Naive thymus-derived CD8-positive, alpha-beta T cell (primary cell): Measurements from ENCODE around the gene TUBGCP6. TPM values are rescaled to one million over a fixed set of nuclear protein-coding genes. Genes with fewer than 3 reads are reported as not detected.

ENCODE experiments used
- ATAC-seq, 2 donors: fragments of 150-1000 bp; cut with Tn5 transposase in 1 of 2; sonication (Bioruptor Pico), chemical (Tn5 transposase) in 1 of 2; 1 replicate in 1 of 2; 2 replicates in 1 of 2; pipeline ENCODE4 v1.10.0; 2021; ENCODE audit warnings: mild to moderate bottlenecking in 2 of 2, moderate library complexity in 2 of 2
- POLR2A ChIA-PET: fragments of 350-600 bp; sonication (Branson Sonifier 250); formaldehyde crosslinking; loops from one replicate; lab custom pipeline; 2021; ENCODE audit warnings: antibody characterized with exemption; lab: Charles Lee
- DNase-seq, 10 donors: peaks; one replicate each; pipeline versions ENCODE4 v3.0.0 to v3.0.0-alpha.2; 2020 to 2022
- H3K27ac Mint-ChIP-seq, 10 donors: one replicate each; pipeline ENCODE4 v1.8.0; 2020 to 2022; ENCODE audit warnings: mild to moderate bottlenecking in 10 of 10, mixed read lengths in 10 of 10, moderate library complexity in 4 of 10, inconsistent platforms in 1 of 10
- H3K27me3 Mint-ChIP-seq, 5 donors: one replicate each; pipeline ENCODE4 v1.8.0; 2021 to 2022; ENCODE audit warnings: mixed read lengths in 5 of 5
- H3K36me3 Mint-ChIP-seq, 3 donors: one replicate each; pipeline ENCODE4 v1.8.0; 2020 to 2022; ENCODE audit warnings: mixed read lengths in 3 of 3, mild to moderate bottlenecking in 2 of 3, inconsistent platforms in 1 of 3
- H3K4me1 Mint-ChIP-seq, 4 donors: one replicate each; pipeline ENCODE4 v1.8.0; 2021 to 2022; ENCODE audit warnings: mixed read lengths in 4 of 4
- H3K4me3 Mint-ChIP-seq, 10 donors: one replicate each; pipeline ENCODE4 v1.8.0; 2020 to 2022; ENCODE audit warnings: mild to moderate bottlenecking in 10 of 10, mixed read lengths in 10 of 10, moderate library complexity in 6 of 10, inconsistent platforms in 1 of 10
- H3K9me3 Mint-ChIP-seq, 9 donors: one replicate each; pipeline ENCODE4 v1.8.0; 2020 to 2022; ENCODE audit warnings: mixed read lengths in 9 of 9, mild to moderate bottlenecking in 3 of 9, inconsistent platforms in 1 of 9, moderate library complexity in 1 of 9
- polyA plus RNA-seq, 3 donors: library from polyadenylated mRNA; unstranded; fragments of 300-500 nt; fragmentation: Illumina TruSeq; gene quantifications; one replicate each; pipeline ENCODE4 v1.2.3, GENCODE V29; 2021
- total RNA-seq, 8 experiments: library from RNA in 2 of 8; stranded (reverse) in 2 of 8; gene quantifications; one replicate each; pipeline ENCODE4 v1.2.3 and lab custom pipeline; 2021 to 2026

Gene TUBGCP6
- total and polyA plus RNA-seq, 5 experiments from 2014 or later, result 9.3 to 156 (median 25.2) TPM

DNA sequence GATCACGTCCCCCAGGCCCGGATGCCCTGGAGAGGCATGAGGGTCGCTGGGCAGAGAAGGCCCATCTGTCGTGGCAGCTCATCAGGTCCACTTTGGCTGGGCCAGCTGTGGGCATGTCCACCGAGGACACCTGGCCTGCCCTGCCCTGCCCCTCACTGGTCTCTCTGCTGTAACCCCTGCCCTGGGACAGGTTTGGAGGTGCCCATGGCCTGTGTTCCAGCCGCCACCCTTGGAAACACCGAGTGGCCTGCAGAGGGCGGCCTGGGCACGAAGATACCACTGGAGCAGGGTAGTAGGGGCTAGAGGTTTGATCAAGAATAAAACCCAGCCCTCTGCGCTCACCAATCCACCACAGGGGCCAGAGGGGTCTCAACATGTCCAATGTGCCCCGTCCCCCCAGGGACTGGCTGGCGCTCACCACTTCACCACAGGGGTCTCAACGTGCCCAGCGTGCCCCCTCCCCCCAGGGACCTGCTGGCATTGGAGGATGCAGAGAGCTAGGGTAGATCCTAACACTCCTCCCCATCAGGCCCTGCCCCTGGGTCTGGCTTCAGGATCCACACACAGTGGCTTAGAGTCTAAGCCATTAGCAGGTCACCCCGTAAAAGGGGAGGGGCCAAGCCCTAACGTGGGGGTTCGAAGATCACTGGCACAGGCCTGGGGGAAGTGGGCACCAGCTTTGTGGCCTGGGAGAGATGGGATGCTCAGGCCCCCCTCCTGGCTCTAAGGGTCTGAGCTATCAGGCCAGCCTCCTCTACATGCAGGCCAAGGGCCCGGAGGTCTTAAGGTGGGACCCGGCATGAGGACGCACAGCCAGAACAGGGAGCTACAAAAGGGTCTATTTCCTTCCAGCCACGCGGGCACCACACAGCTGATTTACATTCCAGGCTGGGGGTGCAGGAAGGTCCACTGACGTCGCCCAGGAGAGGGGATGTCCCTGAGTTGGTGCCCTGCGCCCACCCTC is 7.5 kb upstream of the TUBGCP6 start:
- H3K4me1 Mint-ChIP-seq, result peaks cover 0 to 20% (median 6%) of the 10 kb centered on the region in 4 donors
- DNase-seq (peak; percentile 57 to 86 (median 70)), ATAC-seq (peak; percentile 72 to 80)
- H3K36me3 Mint-ChIP-seq, result peaks cover 0 to 4% (median under 1%) of the 10 kb centered on the region in 3 donors
- no peaks in the 10 kb centered on the region for H3K9me3 Mint-ChIP-seq
- POLR2A ChIA-PET, result interaction anchor here (0.9 to 3.2 kb wide), 12 partner anchors 9 to 369 kb away, joined by 3 to 23 read pairs (median 7); partner anchors contain the start of genes DENND6B and SCO2
- peak overlapping the region; percentile 52 to 83 (median 70) for H3K4me3 Mint-ChIP-seq
- no peaks in the 10 kb centered on the region for H3K27me3 Mint-ChIP-seq
- peak overlapping the region in 9 of 10 donors; percentile 23 to 83 (median 43) for H3K27ac Mint-ChIP-seq

DNA sequence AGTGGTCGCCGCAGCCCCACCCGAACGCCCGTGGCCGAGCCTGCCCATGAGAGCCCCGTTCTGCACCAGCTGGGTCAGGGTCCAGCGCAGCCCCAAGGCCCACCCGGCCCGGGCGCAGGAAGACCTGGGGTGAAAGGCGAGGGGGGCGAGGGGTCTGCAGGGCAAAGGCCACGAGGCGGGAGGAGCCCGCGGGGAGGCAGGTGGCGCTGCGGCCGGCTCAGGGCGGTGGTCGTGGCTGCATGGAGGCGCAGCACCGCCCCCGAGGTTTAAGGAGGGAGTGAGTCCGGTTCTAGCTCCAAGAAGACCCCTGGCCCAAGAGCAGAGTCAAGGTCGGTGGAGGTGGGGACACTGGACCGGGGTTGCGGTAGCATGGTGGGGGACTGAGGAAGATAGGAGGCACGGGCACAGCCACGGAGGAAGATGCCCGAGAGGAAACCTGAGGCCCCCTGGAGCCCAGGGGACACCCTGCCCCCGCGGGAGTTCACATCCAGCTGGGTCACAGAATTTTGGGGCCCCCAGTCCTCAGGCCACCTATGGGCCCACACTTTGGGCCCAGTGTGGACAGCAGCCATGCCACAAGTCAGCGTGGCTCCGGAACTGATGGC is 6.8 kb upstream of the TUBGCP6 start:
- peak; percentile 25 to 37 for ATAC-seq
- peak overlapping the region in 9 of 10 donors; percentile 52 to 80 (median 67) for H3K4me3 Mint-ChIP-seq

DNA sequence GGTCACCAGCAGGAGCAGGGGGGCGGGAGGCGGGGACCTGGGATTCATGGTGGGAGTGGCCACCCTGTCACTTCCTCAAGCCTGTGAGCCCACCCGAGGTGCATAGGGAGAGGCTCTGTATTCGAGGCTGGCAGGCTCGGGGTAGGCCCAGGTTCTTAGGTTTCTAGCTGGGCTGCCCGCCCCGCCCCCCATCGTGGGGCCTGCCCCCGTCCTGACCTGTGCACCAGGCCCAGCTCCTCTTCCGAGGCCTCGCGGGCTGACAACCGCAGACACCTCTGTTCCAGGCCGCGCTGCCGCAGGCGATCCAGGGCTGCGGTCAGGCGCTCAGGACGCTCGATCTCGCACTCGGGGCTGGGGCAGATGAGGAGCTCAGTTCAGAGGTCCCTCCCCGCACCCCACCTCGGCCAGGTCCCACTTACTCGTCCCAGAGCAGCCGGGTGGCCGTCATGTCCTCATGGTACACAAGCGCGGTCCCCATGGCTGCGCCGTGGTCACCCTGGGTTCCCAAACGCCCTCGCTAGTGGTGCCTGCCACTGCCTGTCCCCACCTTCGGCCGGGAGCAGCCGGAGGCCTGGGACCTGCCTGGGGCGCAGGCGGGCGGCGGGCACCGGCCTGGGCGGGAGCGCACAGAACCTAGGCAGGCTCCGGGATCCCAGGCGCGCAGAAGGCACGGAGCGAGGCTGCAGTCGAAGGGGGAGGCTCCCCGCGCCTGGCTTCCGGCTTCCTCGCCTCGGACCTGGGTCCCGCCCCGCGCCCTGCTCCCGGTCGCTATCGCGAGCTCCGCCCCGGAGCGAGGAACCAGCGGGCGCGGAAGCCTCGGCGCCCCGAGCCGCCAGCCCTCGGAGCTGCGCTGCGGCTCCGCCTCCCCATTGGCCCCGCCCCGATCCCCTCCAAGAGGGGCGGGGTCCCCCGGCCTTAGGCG is 6.0 kb upstream of the TUBGCP6 start, which contains the start of gene HDAC10:
Gene HDAC10 (minus strand): TSS at position 711 of the 922 bp plus-strand sequence. CDS start 233 bp downstream, at position 478.
- H3K27ac Mint-ChIP-seq, result peak within 1 kb of the TSS; percentile 23 to 83 (median 62)
- ATAC-seq (peak; percentile 72 to 82), DNase-seq (peak; percentile 59 to 87 (median 71))
- H3K36me3 Mint-ChIP-seq, result peaks cover 0 to 7% (median 2%) of the 10 kb centered on the region in 3 donors
- no peaks in the 10 kb centered on the region for H3K27me3 Mint-ChIP-seq
- POLR2A ChIA-PET, result interaction anchor here (0.5 to 3.2 kb wide), 24 partner anchors 8 to 371 kb away, joined by 3 to 23 read pairs (median 4); partner anchors contain the start of genes DENND6B, LMF2, NCAPH2 and SCO2
- no peaks in the 10 kb centered on the region for H3K9me3 Mint-ChIP-seq
- H3K4me3 Mint-ChIP-seq, result peak within 1 kb of the TSS; percentile 60 to 87 (median 77)
- peaks cover 0 to 25% (median 7%) of the 10 kb centered on the region in 4 donors for H3K4me1 Mint-ChIP-seq

More for the DNA sequence above, 6.8 kb upstream of the TUBGCP6 start:
- H3K9me3 Mint-ChIP-seq, result no peaks in the 10 kb centered on the region
- H3K27ac Mint-ChIP-seq, result peak overlapping the region in 5 of 10 donors; percentile 34 to 83 (median 74)
- H3K4me1 Mint-ChIP-seq, result peaks cover 0 to 23% (median 7%) of the 10 kb centered on the region in 4 donors
- H3K27me3 Mint-ChIP-seq, result no peaks in the 10 kb centered on the region
- peak in 2 of 10 donors; percentile 12 to 37 for DNase-seq
- H3K36me3 Mint-ChIP-seq, result peaks cover 0 to 7% (median 2%) of the 10 kb centered on the region in 3 donors
- POLR2A ChIA-PET, result interaction anchor here (0.6 to 3.2 kb wide), 19 partner anchors 9 to 370 kb away, joined by 3 to 23 read pairs (median 5); partner anchors contain the start of genes DENND6B and SCO2

DNA sequence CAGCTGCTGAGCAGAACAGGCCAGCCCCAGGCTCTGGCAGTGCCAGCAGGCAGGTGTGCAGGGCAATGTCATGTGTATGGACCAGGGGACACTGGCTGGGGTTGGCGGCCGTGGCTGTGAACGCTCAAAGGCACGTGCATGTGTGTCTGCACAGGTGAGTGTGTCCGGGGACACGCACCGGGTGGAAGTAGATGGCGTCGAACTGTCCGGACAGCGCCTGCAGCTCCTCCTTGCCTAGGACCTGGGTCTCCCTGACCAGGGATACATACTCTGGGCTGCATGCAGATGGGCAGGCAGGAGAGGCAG is 5.4 kb upstream of the TUBGCP6 start:
- ATAC-seq (no peak), DNase-seq (no peak)
- POLR2A ChIA-PET, result interaction anchor here (0.5 to 3.2 kb wide), 15 partner anchors 13 to 371 kb away, joined by 3 to 23 read pairs (median 4); partner anchors contain the start of genes DENND6B, LMF2, NCAPH2 and SCO2
- peak overlapping the region; percentile 60 to 87 (median 77) for H3K4me3 Mint-ChIP-seq
- H3K4me1 Mint-ChIP-seq, result peaks cover 0 to 29% (median 7%) of the 10 kb centered on the region in 4 donors
- no peaks in the 10 kb centered on the region for H3K9me3 Mint-ChIP-seq
- H3K36me3 Mint-ChIP-seq, result peaks cover 0 to 7% (median 2%) of the 10 kb centered on the region in 3 donors
- H3K27ac Mint-ChIP-seq, result peak overlapping the region in 3 of 10 donors; percentile 53 to 73 (median 63)
- H3K27me3 Mint-ChIP-seq, result no peaks in the 10 kb centered on the region

DNA sequence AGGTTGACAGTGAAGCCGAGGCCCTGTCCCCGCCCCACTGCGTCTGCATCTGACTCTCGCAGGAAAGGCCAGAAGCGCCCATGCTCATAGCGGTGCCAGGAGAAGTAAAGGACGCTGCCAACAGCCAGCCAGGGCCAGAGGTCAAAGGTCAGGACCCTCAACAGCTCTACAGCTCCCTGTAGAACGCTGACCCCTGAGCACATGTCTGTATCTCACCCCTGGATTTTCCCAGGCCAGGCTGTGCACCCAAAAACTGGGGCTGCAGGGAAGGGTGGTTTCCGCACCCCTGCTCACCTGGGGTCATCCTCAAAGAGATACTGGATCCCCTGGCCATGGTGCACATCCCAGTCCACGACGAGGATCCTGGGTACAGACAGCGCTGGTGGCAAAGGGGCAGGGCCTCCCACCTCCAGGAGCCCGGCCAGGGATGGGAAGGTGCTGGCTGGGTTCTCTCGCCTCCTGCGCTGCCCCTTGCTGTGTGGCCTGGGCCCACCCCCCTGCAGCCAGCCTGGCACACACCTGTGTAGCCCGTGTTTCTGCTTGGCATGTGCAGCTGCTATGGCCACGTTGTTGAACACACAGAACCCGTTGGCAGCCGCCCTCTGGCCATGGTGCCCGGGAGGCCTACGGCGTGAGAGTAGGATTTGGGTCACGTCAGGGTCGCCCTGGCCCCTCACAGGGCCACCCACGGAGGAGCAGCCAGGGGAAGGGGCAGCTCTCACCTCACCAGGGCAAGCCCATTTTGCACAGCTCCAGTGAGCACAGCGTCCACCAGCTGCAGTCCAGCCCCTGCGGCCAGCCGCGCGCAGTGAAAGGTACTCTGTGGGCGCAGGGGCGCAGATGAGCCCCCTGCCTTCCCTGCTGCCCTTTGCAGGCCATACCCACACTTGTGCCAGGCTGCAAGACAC is 4.8 kb upstream of the TUBGCP6 start:
- ATAC-seq (no peak), DNase-seq (no peak)
- H3K4me1 Mint-ChIP-seq, result peaks cover 3 to 32% (median 12%) of the 10 kb centered on the region in 4 donors
- peak overlapping the region in 1 of 10 donors; percentile 63 for H3K27ac Mint-ChIP-seq
- POLR2A ChIA-PET, result interaction anchor here (0.5 to 2.3 kb wide), 6 partner anchors 59 to 305 kb away, joined by 3 to 20 read pairs (median 3); partner anchors contain the start of genes LMF2 and NCAPH2
- no peaks in the 10 kb centered on the region for H3K9me3 Mint-ChIP-seq
- H3K4me3 Mint-ChIP-seq, result peak overlapping the region in 8 of 10 donors; percentile 70 to 87 (median 78)
- no peaks in the 10 kb centered on the region for H3K27me3 Mint-ChIP-seq
- H3K36me3 Mint-ChIP-seq, result peaks cover 0 to 10% (median 4%) of the 10 kb centered on the region in 3 donors

DNA sequence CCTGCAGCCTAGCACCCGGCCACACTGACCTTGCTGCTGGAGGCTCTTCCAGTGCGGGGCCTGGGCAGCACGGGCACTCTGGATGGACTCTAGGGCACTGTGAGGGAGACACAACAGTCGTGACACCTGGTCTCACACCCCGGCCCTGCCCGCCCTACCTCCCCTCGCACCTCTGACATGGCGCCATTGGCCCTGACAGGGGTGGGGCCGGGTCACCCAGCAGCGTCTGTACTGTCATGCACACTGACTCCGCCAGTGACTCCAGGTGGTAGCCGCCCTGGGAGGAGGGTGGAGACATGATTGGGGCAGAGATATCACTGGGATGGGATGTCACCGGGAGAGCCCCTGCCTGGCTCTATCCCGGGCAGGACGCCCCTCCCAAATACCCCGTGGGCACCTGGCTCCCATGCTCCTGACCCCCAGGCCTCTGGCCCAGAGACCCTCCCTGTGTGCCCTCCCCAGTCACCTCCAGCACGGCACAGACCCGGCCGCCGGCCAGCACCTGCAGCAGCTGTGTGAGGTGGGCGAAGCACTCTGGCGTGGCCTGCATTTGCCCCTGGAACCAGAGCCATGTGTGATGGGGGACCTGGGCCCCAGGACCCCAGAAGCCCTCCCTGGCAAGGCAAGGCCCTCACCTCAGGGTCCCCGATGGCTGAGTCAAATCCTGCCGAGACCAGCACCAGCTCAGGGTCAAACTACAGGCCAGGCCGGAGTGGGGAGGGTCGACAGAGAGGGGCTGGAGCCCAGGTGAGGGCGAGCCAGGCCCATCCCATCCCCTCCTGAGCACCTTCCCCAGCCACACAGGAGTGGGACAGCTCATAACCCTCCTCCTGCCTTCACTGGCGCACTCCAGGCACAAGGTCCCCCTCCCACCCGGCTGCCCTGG is 3.6 kb upstream of the TUBGCP6 start:
- peaks cover 3 to 40% (median 17%) of the 10 kb centered on the region in 4 donors for H3K4me1 Mint-ChIP-seq
- POLR2A ChIA-PET, result no interaction called here
- H3K9me3 Mint-ChIP-seq, result no peaks in the 10 kb centered on the region
- no peak for ATAC-seq
- H3K27ac Mint-ChIP-seq, result peak overlapping the region in 2 of 10 donors; percentile 74 to 90
- peak overlapping the region in 2 of 10 donors; percentile 19 to 34 for H3K4me3 Mint-ChIP-seq
- DNase-seq, result no peak
- no peaks in the 10 kb centered on the region for H3K27me3 Mint-ChIP-seq
- H3K36me3 Mint-ChIP-seq, result peaks cover 0 to 10% (median 4%) of the 10 kb centered on the region in 3 donors

DNA sequence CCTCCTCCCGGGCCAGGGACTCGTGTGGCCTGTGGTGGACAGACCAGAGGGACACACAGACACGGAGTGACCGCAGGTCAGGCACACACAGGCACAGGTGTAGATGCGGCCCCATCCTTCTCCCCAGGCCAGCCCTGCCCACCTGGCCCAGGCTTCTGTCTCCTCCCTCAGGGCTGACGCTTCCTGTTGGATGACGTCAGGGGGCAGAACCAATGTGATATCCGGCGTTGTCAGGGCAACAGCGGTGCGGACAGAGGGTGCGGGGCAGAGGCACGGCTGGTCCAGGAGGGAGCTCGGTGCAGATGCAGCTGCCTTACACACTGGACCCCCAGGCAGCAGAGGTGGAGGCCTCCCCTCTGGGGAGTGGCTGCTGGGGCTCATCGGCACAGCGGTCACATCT is 2.9 kb upstream of the TUBGCP6 start:
- H3K4me3 Mint-ChIP-seq, result peak overlapping the region in 7 of 10 donors; percentile 18 to 69 (median 36)
- ATAC-seq (no peak), DNase-seq (peak in 6 of 10 donors; percentile 26 to 72 (median 34))
- POLR2A ChIA-PET, result no interaction called here
- H3K27me3 Mint-ChIP-seq, result no peaks in the 10 kb centered on the region
- no peaks in the 10 kb centered on the region for H3K9me3 Mint-ChIP-seq
- H3K4me1 Mint-ChIP-seq, result peaks cover 3 to 44% (median 19%) of the 10 kb centered on the region in 4 donors
- peak overlapping the region in 6 of 10 donors; percentile 50 to 90 (median 71) for H3K27ac Mint-ChIP-seq
- peaks cover 0 to 10% (median 4%) of the 10 kb centered on the region in 3 donors for H3K36me3 Mint-ChIP-seq

DNA sequence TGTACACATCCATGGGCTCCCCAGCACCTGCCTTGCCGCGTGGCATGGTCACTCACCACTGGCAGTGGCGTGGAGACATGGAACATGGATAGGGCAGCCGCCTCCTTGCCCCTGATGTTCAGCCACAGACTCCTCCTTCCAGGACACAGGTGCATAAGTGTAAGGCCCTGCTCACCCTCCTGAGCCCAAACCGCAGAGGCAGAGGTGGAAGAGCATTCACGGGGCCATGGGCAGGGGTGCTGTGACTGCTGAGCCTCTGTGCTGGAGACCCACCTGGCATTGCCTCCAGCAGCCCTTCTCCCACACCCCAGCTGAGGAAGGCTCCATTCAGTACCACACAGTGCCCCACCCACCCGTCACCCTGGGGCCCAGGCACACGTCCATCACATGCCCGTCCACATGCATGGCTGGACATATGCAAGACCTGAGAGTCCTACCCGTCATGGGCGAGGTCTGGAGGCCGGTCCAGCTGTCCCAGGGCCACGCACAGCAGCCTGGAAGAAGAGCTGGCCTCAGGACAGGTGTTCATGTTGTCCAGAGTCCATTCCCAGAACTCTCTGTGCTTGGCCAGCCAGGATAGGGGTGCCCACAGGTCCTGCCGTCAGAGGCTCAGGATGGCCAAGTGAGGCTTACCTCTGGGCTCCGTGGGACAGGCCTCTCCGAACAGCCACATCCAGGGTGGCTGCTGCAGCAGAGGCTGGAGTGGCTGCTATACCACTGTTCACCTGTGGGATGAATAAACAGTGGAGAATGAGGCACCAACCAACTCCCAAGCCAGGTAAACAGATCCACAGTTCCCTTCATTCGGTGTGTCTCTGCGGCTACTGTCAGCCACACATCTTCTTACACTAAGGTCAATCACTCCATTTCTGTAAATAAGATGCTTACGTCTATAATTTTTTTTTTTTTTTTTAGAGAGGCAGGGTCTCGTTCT is 1.7 kb upstream of the TUBGCP6 start:
- ATAC-seq, result no peak

More for the DNA sequence above, 1.7 kb upstream of the TUBGCP6 start:
- Mint-ChIP-seq H3K36me3 (peaks cover 0 to 11% (median 4%) of the 10 kb centered on the region in 3 donors), H3K27ac (peak overlapping the region in 6 of 10 donors; percentile 31 to 77 (median 62)), H3K4me3 (peak overlapping the region; percentile 52 to 100 (median 60)), H3K4me1 (peaks cover 5 to 54% (median 26%) of the 10 kb centered on the region in 4 donors), H3K9me3 (no peaks in the 10 kb centered on the region), H3K27me3 (no peaks in the 10 kb centered on the region)
- POLR2A ChIA-PET, result interaction anchor here (0.7 to 3.5 kb wide), 5 partner anchors 45 to 375 kb away, joined by 3 to 17 read pairs (median 3); partner anchors contain the start of genes LMF2, NCAPH2 and SCO2
- no peak for DNase-seq
